ENCODE results near the gene CPLANE1. TPM values are rescaled to one million over a fixed set of nuclear protein-coding genes. Genes with fewer than 3 reads are reported as not detected.
A peak's percentile ranks its signal among the peaks of the same experiment; 100 is the strongest.
"Not testable (repeated sequence)": the region's sequence is repeated elsewhere in the genome, so short reads cannot be mapped to it uniquely, and the experiment has no call there.

The CPLANE1 gene
- 10 to 100 TPM in 1 of 2 donors, 1 to 10 TPM in 1; 9.4 to 12.1 TPM for total RNA-seq

DNA sequence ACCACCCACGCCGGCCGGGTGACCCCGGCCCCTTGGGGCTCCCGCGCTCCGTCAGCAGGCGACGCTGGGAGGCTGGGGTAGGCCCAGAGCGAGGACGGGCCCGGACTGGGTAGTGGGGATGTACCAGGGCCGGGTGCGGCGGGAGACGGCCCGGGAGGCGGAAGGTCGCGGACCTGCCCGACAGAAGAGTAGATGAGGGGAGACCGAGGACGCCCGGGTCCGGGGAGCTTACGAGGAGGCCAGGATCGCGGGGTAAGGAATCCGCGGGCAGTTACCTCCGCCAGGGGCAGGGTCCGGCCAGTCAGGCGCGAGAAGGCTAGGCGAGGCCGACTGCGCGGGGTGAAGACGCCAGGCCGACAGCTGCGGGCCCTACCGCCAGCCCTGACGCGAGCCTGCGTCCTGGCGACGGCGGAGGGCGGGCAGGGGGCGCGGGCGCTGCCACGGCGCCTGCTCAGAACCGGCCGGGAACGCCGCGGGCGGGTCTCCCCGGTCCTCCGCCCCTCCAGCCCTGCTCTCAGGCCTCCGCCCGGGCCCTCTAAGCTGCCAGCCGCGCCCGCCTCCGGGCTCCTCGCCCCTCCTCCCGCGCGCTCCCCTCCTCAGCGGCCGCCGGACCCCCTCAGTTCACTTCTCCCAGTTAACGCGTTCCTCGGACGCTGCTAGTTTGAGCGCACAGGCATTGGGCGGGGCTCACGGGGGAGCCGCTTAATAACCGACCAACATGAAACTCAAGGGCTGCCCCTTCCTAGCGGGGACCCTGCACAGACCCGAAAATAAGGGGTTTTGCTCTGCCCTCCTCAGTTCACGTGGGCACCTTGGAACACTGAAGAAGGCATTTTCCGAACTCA, at the start of gene CPLANE1:
TSS of gene CPLANE1 (minus strand) at position 407 of the 845 bp plus-strand sequence. CDS start 1,678 bp downstream, outside the sequence.
- Mint-ChIP-seq H3K27me3 (no peaks in the 10 kb centered on the region), H3K36me3 (no peaks in the 10 kb centered on the region), H3K4me1 (ENCODE audit: low read depth in 2 of 2) (peaks cover 5 to 6% of the 10 kb centered on the region in 2 donors), H3K27ac (peak within 1 kb of the TSS; percentile 81 to 91), H3K4me3 (peak within 1 kb of the TSS; percentile 91), H3K9me3 (no peaks in the 10 kb centered on the region)
- DNase-seq (ENCODE audit: low spot score) (peak; percentile 76), ATAC-seq (peak; percentile 94)

- ATAC-seq; H3K4me3 Mint-ChIP-seq; H3K27me3 Mint-ChIP-seq; DNase-seq (ENCODE audit: low spot score); H3K4me1 Mint-ChIP-seq (ENCODE audit: low read depth in 2 of 2); H3K9me3 Mint-ChIP-seq; H3K27ac Mint-ChIP-seq: not testable (repeated sequence)
- H3K36me3 Mint-ChIP-seq, result peaks cover 18% of the 10 kb centered on the region
Measured at GRCh38 chr5:37296313-37296712, 47.1 kb upstream of the CPLANE1 start.

- H3K4me1 Mint-ChIP-seq (ENCODE audit: low read depth in 2 of 2), result no peaks in the 10 kb centered on the region
Measured at GRCh38 chr5:37283214-37283820, 34.1 kb upstream of the CPLANE1 start.

DNA sequence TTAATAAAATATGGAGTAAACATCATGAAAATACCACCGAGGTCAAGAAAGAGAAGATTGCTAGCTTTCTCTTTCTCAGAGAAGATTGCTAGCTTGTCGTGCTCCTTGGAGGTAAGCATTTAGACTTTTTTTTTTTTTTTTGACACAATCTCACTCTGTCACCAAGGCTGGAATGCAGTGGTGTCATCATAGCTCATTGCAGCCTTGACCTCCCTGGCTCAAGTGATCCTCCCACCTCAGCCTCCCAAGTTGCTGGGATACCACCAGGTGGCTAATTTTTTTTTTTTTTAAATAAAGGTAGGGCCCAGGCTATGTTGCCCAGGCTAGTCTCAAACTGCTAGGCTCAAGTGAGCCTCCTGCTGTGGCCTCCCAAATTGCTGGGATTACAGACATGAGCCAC, 26.3 kb upstream of the CPLANE1 start:
- no peak for DNase-seq (ENCODE audit: low spot score)

More at GRCh38 chr5:37283214-37283820, 34.1 kb upstream of the CPLANE1 start:
- Mint-ChIP-seq H3K4me3 (no peak overlapping the region), H3K27me3 (no peaks in the 10 kb centered on the region), H3K27ac (no peak overlapping the region), H3K36me3 (peaks cover 12% of the 10 kb centered on the region), H3K9me3 (peaks cover 4% of the 10 kb centered on the region)
- no peak for ATAC-seq
- DNase-seq (ENCODE audit: low spot score), result no peak

DNA sequence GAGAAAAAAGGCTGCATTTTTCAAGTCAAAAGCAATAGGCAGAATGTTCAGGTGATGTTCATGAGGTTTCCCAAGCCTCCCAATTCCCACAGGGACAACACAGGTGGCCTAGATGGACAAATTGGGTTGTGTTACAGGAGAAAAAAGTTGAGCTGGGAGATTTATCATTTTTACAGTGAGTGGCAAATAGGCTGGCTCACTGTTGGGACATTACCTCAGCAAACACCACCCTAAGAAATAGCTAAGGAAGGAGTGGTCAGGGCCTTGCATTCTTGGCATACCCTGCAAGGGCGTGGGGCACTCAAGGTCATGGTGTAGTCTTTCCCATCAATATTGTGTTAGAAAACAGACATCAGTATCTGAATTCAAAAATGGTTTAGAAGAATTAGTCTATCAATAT, 23.3 kb upstream of the CPLANE1 start:
- H3K27ac Mint-ChIP-seq, result no peak overlapping the region
- H3K27me3 Mint-ChIP-seq, result no peaks in the 10 kb centered on the region
- ATAC-seq (no peak), DNase-seq (ENCODE audit: low spot score) (no peak)
- no peaks in the 10 kb centered on the region for H3K36me3 Mint-ChIP-seq
- H3K9me3 Mint-ChIP-seq, result no peaks in the 10 kb centered on the region
- H3K4me1 Mint-ChIP-seq (ENCODE audit: low read depth in 2 of 2), result no peaks in the 10 kb centered on the region
- H3K4me3 Mint-ChIP-seq, result no peak overlapping the region

More for the DNA sequence above, 26.3 kb upstream of the CPLANE1 start:
- Mint-ChIP-seq H3K4me3 (no peak overlapping the region), H3K27ac (no peak overlapping the region), H3K27me3 (no peaks in the 10 kb centered on the region), H3K4me1 (ENCODE audit: low read depth in 2 of 2) (no peaks in the 10 kb centered on the region), H3K36me3 (peaks cover 4% of the 10 kb centered on the region), H3K9me3 (peaks cover 3% of the 10 kb centered on the region)
- no peak for ATAC-seq

DNA sequence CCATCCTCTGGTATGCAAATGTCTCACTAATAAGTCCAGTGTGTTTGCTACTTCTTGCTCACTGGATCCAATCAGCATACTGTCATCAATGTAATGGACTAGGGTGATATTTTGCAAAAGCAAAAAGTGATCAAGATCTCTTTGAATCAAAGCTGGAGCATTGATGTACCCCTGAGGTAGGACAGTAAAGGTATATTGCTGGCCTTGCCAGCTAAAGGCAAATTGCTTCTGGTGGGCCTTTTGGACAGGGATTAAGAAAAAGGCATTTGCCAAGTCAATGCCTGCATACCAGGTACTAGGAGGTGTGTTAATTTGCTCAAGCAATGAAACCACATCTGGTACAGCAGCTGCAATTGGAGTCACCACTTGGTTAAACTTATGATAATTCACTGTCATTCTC, 18.9 kb upstream of the CPLANE1 start:
- not testable (repeated sequence) for DNase-seq (ENCODE audit: low spot score); H3K4me1 Mint-ChIP-seq (ENCODE audit: low read depth in 2 of 2); H3K4me3 Mint-ChIP-seq; H3K36me3 Mint-ChIP-seq; H3K27me3 Mint-ChIP-seq; ATAC-seq; H3K27ac Mint-ChIP-seq; H3K9me3 Mint-ChIP-seq

DNA sequence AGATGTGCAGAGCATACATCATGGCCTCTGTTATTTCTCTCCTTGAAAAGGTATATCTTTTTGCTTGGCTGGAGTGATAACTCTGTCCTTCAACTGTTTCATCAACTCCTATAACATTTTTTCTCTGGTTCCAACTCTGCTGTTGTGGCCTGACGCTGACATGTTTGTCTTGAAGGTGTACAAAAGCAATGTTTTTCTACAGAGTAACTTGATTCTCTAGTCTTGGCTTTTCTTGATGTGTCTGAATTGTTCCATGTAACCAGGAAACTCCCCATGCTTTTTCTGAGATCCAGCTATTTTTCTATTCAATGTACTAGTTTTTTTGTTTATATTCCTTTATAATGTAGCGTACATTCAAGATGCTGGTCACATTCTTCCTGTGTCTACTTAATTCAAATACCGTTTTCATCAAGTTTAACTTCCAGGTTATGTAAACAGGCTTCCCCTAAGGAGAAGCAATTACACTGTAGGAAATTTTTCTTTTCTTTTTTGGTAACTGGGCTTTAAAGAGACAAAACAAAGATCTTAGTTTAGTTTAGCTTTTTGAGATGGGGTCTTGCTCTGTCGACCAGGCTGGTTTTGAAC, 6.7 kb upstream of the CPLANE1 start:
- Mint-ChIP-seq H3K9me3 (no peaks in the 10 kb centered on the region), H3K27me3 (no peaks in the 10 kb centered on the region), H3K4me3 (no peak overlapping the region), H3K36me3 (no peaks in the 10 kb centered on the region), H3K27ac (no peak overlapping the region), H3K4me1 (ENCODE audit: low read depth in 2 of 2) (no peaks in the 10 kb centered on the region)
- DNase-seq (ENCODE audit: low spot score) (no peak), ATAC-seq (no peak)

- no peak overlapping the region for H3K27ac Mint-ChIP-seq
- peaks cover 3 to 4% of the 10 kb centered on the region in 2 donors for H3K4me1 Mint-ChIP-seq (ENCODE audit: low read depth in 2 of 2)
- H3K36me3 Mint-ChIP-seq, result no peaks in the 10 kb centered on the region
- no peak for ATAC-seq
- no peak for DNase-seq (ENCODE audit: low spot score)
- H3K27me3 Mint-ChIP-seq, result no peaks in the 10 kb centered on the region
- no peak overlapping the region for H3K4me3 Mint-ChIP-seq
- no peaks in the 10 kb centered on the region for H3K9me3 Mint-ChIP-seq
Measured at GRCh38 chr5:37254581-37254980, 5.4 kb upstream of the CPLANE1 start.

- Mint-ChIP-seq H3K36me3 (no peaks in the 10 kb centered on the region), H3K27me3 (no peaks in the 10 kb centered on the region), H3K27ac (no peak overlapping the region), H3K4me1 (ENCODE audit: low read depth in 2 of 2) (peaks cover 5 to 6% of the 10 kb centered on the region in 2 donors), H3K4me3 (no peak overlapping the region), H3K9me3 (no peaks in the 10 kb centered on the region)
- DNase-seq (ENCODE audit: low spot score), result no peak
- ATAC-seq, result no peak
Measured at GRCh38 chr5:37251665-37252064, 2.5 kb upstream of the CPLANE1 start.

GRCh38 chr5:37249815-37250164, 614 bp upstream of the CPLANE1 start:
- Mint-ChIP-seq H3K27ac (peak overlapping the region; percentile 81 to 91), H3K36me3 (no peaks in the 10 kb centered on the region), H3K27me3 (no peaks in the 10 kb centered on the region), H3K4me1 (ENCODE audit: low read depth in 2 of 2) (peaks cover 5 to 6% of the 10 kb centered on the region in 2 donors), H3K9me3 (no peaks in the 10 kb centered on the region), H3K4me3 (peak overlapping the region; percentile 91)
- ATAC-seq, result no peak
- DNase-seq (ENCODE audit: low spot score), result no peak

- ATAC-seq, result no peak
- DNase-seq (ENCODE audit: low spot score), result no peak
- Mint-ChIP-seq H3K4me1 (ENCODE audit: low read depth in 2 of 2) (peaks cover 5 to 6% of the 10 kb centered on the region in 2 donors), H3K36me3 (no peaks in the 10 kb centered on the region), H3K9me3 (no peaks in the 10 kb centered on the region), H3K4me3 (peak overlapping the region; percentile 91), H3K27me3 (no peaks in the 10 kb centered on the region), H3K27ac (peak overlapping the region; percentile 66 to 81)
Measured at GRCh38 chr5:37248421-37248969, 681 bp downstream of the CPLANE1 start.

DNA sequence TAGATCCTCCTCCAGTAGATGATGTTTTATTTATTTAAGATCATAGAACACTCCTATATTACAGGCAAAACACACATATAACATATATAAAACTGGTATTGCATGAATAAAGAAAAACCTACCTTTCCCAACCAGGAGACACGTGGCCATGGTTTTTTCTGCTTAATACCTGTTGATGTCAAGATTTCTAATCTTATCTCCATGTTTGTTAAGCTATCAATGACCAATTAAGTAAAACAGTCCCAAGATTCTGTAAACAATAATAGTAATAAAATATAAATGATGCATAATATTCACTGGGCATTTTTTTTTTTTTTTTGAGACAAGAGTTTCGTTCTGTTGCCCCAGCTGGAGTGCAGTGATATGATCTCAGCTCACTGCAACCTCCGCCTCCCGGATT, 1.7 kb downstream of the CPLANE1 start:
- Mint-ChIP-seq H3K4me3 (peak overlapping the region; percentile 17), H3K4me1 (ENCODE audit: low read depth in 2 of 2) (peaks cover 5 to 6% of the 10 kb centered on the region in 2 donors), H3K9me3 (no peaks in the 10 kb centered on the region), H3K27ac (no peak overlapping the region), H3K36me3 (no peaks in the 10 kb centered on the region), H3K27me3 (no peaks in the 10 kb centered on the region)
- ATAC-seq (no peak), DNase-seq (ENCODE audit: low spot score) (no peak)

GRCh38 chr5:37247036-37247435, 2.1 kb downstream of the CPLANE1 start:
- peak overlapping the region; percentile 17 for H3K4me3 Mint-ChIP-seq
- H3K27ac Mint-ChIP-seq, result no peak overlapping the region
- H3K36me3 Mint-ChIP-seq, result no peaks in the 10 kb centered on the region
- ATAC-seq, result no peak
- no peaks in the 10 kb centered on the region for H3K9me3 Mint-ChIP-seq
- no peaks in the 10 kb centered on the region for H3K27me3 Mint-ChIP-seq
- DNase-seq (ENCODE audit: low spot score), result no peak
- peaks cover 5 to 6% of the 10 kb centered on the region in 2 donors for H3K4me1 Mint-ChIP-seq (ENCODE audit: low read depth in 2 of 2)

- Mint-ChIP-seq H3K4me1 (ENCODE audit: low read depth in 2 of 2) (no peaks in the 10 kb centered on the region), H3K4me3 (no peak overlapping the region), H3K27me3 (no peaks in the 10 kb centered on the region), H3K36me3 (peaks cover 28% of the 10 kb centered on the region), H3K27ac (no peak overlapping the region), H3K9me3 (peaks cover 4% of the 10 kb centered on the region)
- ATAC-seq, result no peak
- DNase-seq (ENCODE audit: low spot score), result no peak
Measured at GRCh38 chr5:37234288-37234687, 14.9 kb downstream of the CPLANE1 start.
